H1 (cell line): ENCODE data around the gene TRIM32. TPM values are rescaled to one million over a fixed set of nuclear protein-coding genes. Genes with fewer than 3 reads are reported as not detected.

ENCODE experiments used
- CTCF ChIA-PET: fragments of 300-600 bp; sonication (Branson Sonifier 250); formaldehyde crosslinking; loops from one replicate; lab custom pipeline; 2021; ENCODE audit not compliant: partially characterized antibody; lab: Charles Lee
- POLR2A ChIA-PET: fragments of 300-600 bp; sonication (Branson Sonifier 250); formaldehyde crosslinking; loops from one replicate; lab custom pipeline; 2021; ENCODE audit warnings: inconsistent platforms; ENCODE audit not compliant: partially characterized antibody; lab: Charles Lee
- DNase-seq, 2 experiments: peaks; one replicate each; pipeline versions ENCODE4 v3.0.0 to v3.0.0-alpha.2; 2010 to 2022; ENCODE audit warnings: low spot score in 2 of 2, low read depth in 1 of 2, mixed read lengths in 1 of 2
- FAIRE-seq: peaks from 2 replicates; lab custom pipeline; 2011; peaks lifted over from hg19 to GRCh38; lab: Jason Lieb, UNC
- H2AFZ ChIP-seq: 2 replicates; pipeline ENCODE4 v1.8.1; 2012; ENCODE audit warnings: low read length, inconsistent platforms
- H2AK5ac ChIP-seq: 2 replicates; pipeline ENCODE4 v1.6.1; 2013; ENCODE audit warnings: low read depth, low read length
- H2BK120ac ChIP-seq: replicated peaks from 2 replicates; pipeline ENCODE3; 2013; ENCODE audit warnings: low read depth, low read length, inconsistent platforms
- H2BK12ac ChIP-seq: 2 replicates; pipeline ENCODE4 v1.6.1; 2013; ENCODE audit warnings: low read depth, low read length
- H2BK15ac ChIP-seq: 2 replicates; pipeline ENCODE4 v1.6.1; 2013; ENCODE audit warnings: low read length
- H2BK20ac ChIP-seq: 2 replicates; pipeline ENCODE4 v1.6.1; 2013; ENCODE audit warnings: low read length
- H2BK5ac ChIP-seq: 2 replicates; pipeline ENCODE4 v1.6.1; 2013; ENCODE audit warnings: low read depth, low read length
- H3K14ac ChIP-seq: 2 replicates; pipeline ENCODE4 v1.6.1; 2013; ENCODE audit warnings: inconsistent platforms; ENCODE audit not compliant: insufficient read length
- H3K18ac ChIP-seq: 2 replicates; pipeline ENCODE4 v1.6.1; 2013; ENCODE audit warnings: low read length; ENCODE audit errors: extremely low read depth
- H3K23ac ChIP-seq: 2 replicates; pipeline ENCODE4 v1.6.1; 2013; ENCODE audit warnings: inconsistent platforms; ENCODE audit not compliant: insufficient read length
- H3K23me2 ChIP-seq: 2 replicates; pipeline ENCODE4 v1.6.1; 2013; ENCODE audit warnings: low read depth, low read length
- H3K27ac ChIP-seq: 2 replicates; pipeline ENCODE4 v1.6.1; 2011; ENCODE audit warnings: low read depth, low read length, inconsistent platforms
- H3K27me3 ChIP-seq, 4 experiments: replicated peaks in 1 of 4; 1 replicate in 1 of 4; 2 replicates in 3 of 4; pipeline versions ENCODE4 v1.6.1 to v1.8.1; 2011 to 2013; ENCODE audit warnings: low read length in 3 of 4, mild to moderate bottlenecking in 3 of 4, inconsistent platforms in 2 of 4, mixed read lengths in 2 of 4, moderate library complexity in 1 of 4; ENCODE audit not compliant: control insufficient read depth in 3 of 4, insufficient read depth in 3 of 4; ENCODE audit errors: extremely low read depth in 1 of 4
- H3K36me3 ChIP-seq, 4 experiments: 2 replicates each; pipeline versions ENCODE4 v1.6.1 to v1.8.1; 2011 to 2013; ENCODE audit warnings: mild to moderate bottlenecking in 4 of 4, low read length in 3 of 4, moderate library complexity in 2 of 4, control low read depth in 1 of 4, inconsistent platforms in 1 of 4; ENCODE audit not compliant: insufficient read depth in 4 of 4, control insufficient read depth in 2 of 4
- H3K4ac ChIP-seq: replicated peaks from 2 replicates; pipeline ENCODE3; 2013; ENCODE audit warnings: low read length, low read depth, mixed read lengths, inconsistent platforms; ENCODE audit not compliant: insufficient read length
- H3K4me1 ChIP-seq, 4 experiments: replicated peaks in 1 of 4; 1 replicate in 1 of 4; 2 replicates in 3 of 4; pipeline versions ENCODE4 v1.6.1 to v1.8.1; 2011 to 2013; ENCODE audit warnings: low read length in 3 of 4, inconsistent platforms in 2 of 4, mixed read lengths in 1 of 4; ENCODE audit not compliant: insufficient read depth in 4 of 4, control insufficient read depth in 3 of 4
- H3K4me2 ChIP-seq, 2 experiments: 2 replicates each; pipeline versions ENCODE4 v1.6.1 to v1.8.1; 2011 to 2013; ENCODE audit warnings: low read depth in 2 of 2, low read length in 2 of 2, control low read depth in 1 of 2, inconsistent platforms in 1 of 2, mild to moderate bottlenecking in 1 of 2; ENCODE audit not compliant: insufficient read depth in 1 of 2
- H3K4me3 ChIP-seq, 4 experiments: fragments of 200-600, 300-600 bp in 1 of 4; sonication (generic), shearing (Covaris generic), sonication (Bioruptor Twin) in 1 of 4; 2 replicates each; pipeline versions ENCODE4 v1.5.1 to v1.8.1; 2011 to 2016; ENCODE audit warnings: low read length in 4 of 4, low read depth in 3 of 4, control low read depth in 2 of 4, inconsistent platforms in 2 of 4, mild to moderate bottlenecking in 2 of 4, mixed read lengths in 1 of 4, moderate library complexity in 1 of 4; ENCODE audit not compliant: insufficient read depth in 2 of 4; ENCODE audit errors: extremely low read depth in 1 of 4
- H3K56ac ChIP-seq: replicated peaks from 2 replicates; pipeline ENCODE3; 2013; ENCODE audit warnings: low read depth, mild to moderate bottlenecking, mixed read lengths, low read length, inconsistent platforms; ENCODE audit not compliant: insufficient read length
- H3K79me1 ChIP-seq: 2 replicates; pipeline ENCODE4 v1.6.1; 2013; ENCODE audit warnings: low read depth, low read length, control low read depth
- H3K79me2 ChIP-seq, 2 experiments: 2 replicates each; pipeline versions ENCODE4 v1.6.1 to v1.8.1; 2012 to 2013; ENCODE audit warnings: low read length in 2 of 2, mild to moderate bottlenecking in 2 of 2, inconsistent platforms in 1 of 2; ENCODE audit not compliant: insufficient read depth in 2 of 2, control insufficient read depth in 1 of 2
- H3K9ac ChIP-seq, 4 experiments: replicated peaks in 1 of 4; 1 replicate in 1 of 4; 2 replicates in 3 of 4; pipeline versions ENCODE4 v1.6.1 to v1.8.1; 2011 to 2013; ENCODE audit warnings: low read depth in 3 of 4, low read length in 3 of 4, control low read depth in 2 of 4, mild to moderate bottlenecking in 2 of 4, moderate library complexity in 2 of 4, inconsistent platforms in 1 of 4; ENCODE audit errors: extremely low read depth in 1 of 4
- H3K9me3 ChIP-seq, 2 experiments: 2 replicates each; pipeline versions ENCODE4 v1.6.1 to v1.8.1; 2012 to 2013; ENCODE audit warnings: mild to moderate bottlenecking in 2 of 2, moderate library complexity in 2 of 2, control low read depth in 1 of 2, inconsistent platforms in 1 of 2, low read depth in 1 of 2, low read length in 1 of 2, mixed read lengths in 1 of 2; ENCODE audit not compliant: insufficient read depth in 2 of 2
- H4K20me1 ChIP-seq, 2 experiments: replicated peaks in 1 of 2; 2 replicates each; pipeline versions ENCODE3 to v1.8.1; 2011 to 2013; ENCODE audit warnings: inconsistent platforms in 2 of 2, low read length in 2 of 2, mild to moderate bottlenecking in 1 of 2; ENCODE audit not compliant: insufficient read depth in 2 of 2, control insufficient read depth in 1 of 2
- H4K5ac ChIP-seq: 2 replicates; pipeline ENCODE4 v1.6.1; 2013; ENCODE audit warnings: low read length, low read depth, mixed read lengths, inconsistent platforms; ENCODE audit not compliant: insufficient read length
- H4K8ac ChIP-seq: 2 replicates; pipeline ENCODE4 v1.8.0; 2013; ENCODE audit warnings: mild to moderate bottlenecking, moderate library complexity, low read length, inconsistent platforms; ENCODE audit not compliant: insufficient read depth; ENCODE audit errors: extremely low read depth
- H4K91ac ChIP-seq: replicated peaks from 2 replicates; pipeline ENCODE3; 2013; ENCODE audit warnings: low read length, mixed read lengths, inconsistent platforms; ENCODE audit not compliant: insufficient read length
- SUZ12 ChIP-seq: fragments of 200-600 bp; sonication (generic); IDR thresholded peaks from 2 replicates; pipeline ENCODE4 v1.6.1; 2012; ENCODE audit warnings: mild to moderate bottlenecking, inconsistent platforms, low read length, moderate library complexity, mixed read lengths
- TBP ChIP-seq: IDR thresholded peaks from 2 replicates; pipeline ENCODE4 v1.6.1; 2011; ENCODE audit warnings: low read depth, low read length, improper control_type of control experiment
- WGBS, 2 experiments: shearing (Covaris generic) in 1 of 2; methylation state at CpG; one replicate each; pipeline versions ENCODE4 v1.1.6 to v1.1.7; 2013 to 2015; ENCODE audit warnings: low lambda C conversion rate in 2 of 2, mixed read lengths in 2 of 2, inconsistent platforms in 1 of 2, low coverage in 1 of 2, missing lambda C conversion rate in 1 of 2; ENCODE audit not compliant: insufficient replicate concordance in 2 of 2, insufficient coverage in 1 of 2, insufficient read length in 1 of 2; ENCODE audit errors: extremely low coverage in 1 of 2, missing lambda C conversion rate in 1 of 2; 5-methylcytosine and 5-hydroxymethylcytosine counted together
- polyA plus RNA-seq, 7 experiments: library from polyadenylated mRNA; depleted of rRNA in 3 of 7; stranded (reverse) in 5 of 7; unstranded in 2 of 7; fragments of >200 nt in 5 of 7; fragments of 200-250 nt in 2 of 7; gene quantifications; 1 replicate in 5 of 7; 2 replicates in 1 of 7; 4 replicates in 1 of 7; pipeline versions ENCODE4 v1.2.1 to v1.2.3, GENCODE V29; 2011 to 2013; ENCODE audit warnings: missing spikeins in 2 of 7, mixed read lengths in 2 of 7
- total RNA-seq: library from RNA; stranded (reverse); fragmentation: NEBNext Ultra II Directional; extraction: Animal tissue kit (Norgen Biotek cat#: 25700); gene quantifications from 2 replicates; pipeline ENCODE4 v1.2.1, GENCODE V29; 2021
- TF ChIP-seq, protein P1 (sequence below): IDR thresholded peaks from 2 replicates; pipeline ENCODE4 v1.6.1; 2011; ENCODE audit warnings: low read depth, mild to moderate bottlenecking, low read length; ENCODE audit not compliant: insufficient read depth

Gene TRIM32
- total and polyA plus RNA-seq, 2 of the 8 experiments (the other 6 are each of a cell fraction or from before 2014, with no cell fraction given): 10.5 to 17.3 TPM

GRCh38 chr9:116717150-116717549, 30.0 kb downstream of the TRIM32 start:
- H2BK5ac ChIP-seq: no peak overlapping the region
- CTCF ChIA-PET: no interaction called here
- no peak for FAIRE-seq

More at GRCh38 chr9:116717150-116717549, 30.0 kb downstream of the TRIM32 start:
- no peak overlapping the region for H3K4me2 ChIP-seq
- H3K4me1 ChIP-seq: peaks cover 0 to 9% (median 2%) of the 10 kb centered on the region in 4 experiments; a peak in 2 of 7 replicates
- no peaks in the 10 kb centered on the region for H3K23me2 ChIP-seq
- H2AFZ ChIP-seq: no peak overlapping the region
- H2BK20ac ChIP-seq: no peak overlapping the region
- H3K27ac ChIP-seq: no peak overlapping the region
- no peak overlapping the region for H3K4ac ChIP-seq
- no peaks in the 10 kb centered on the region for H3K27me3 ChIP-seq
- no peak overlapping the region for H2BK15ac ChIP-seq
- H3K9ac ChIP-seq: no peak overlapping the region
- H3K18ac ChIP-seq: no peak overlapping the region
- DNase-seq: no peak
- no peak overlapping the region for H3K56ac ChIP-seq
- H3K23ac ChIP-seq: no peak overlapping the region
- H2AK5ac ChIP-seq: no peak overlapping the region
- no peaks in the 10 kb centered on the region for H3K36me3 ChIP-seq
- H2BK120ac ChIP-seq: no peak overlapping the region
- no peak overlapping the region for H4K5ac ChIP-seq
- H3K4me3 ChIP-seq: no peak overlapping the region
- no peaks in the 10 kb centered on the region for H4K20me1 ChIP-seq
- POLR2A ChIA-PET: interaction anchor here (1.0 kb wide), 1 partner anchor 30 kb away, joined by 3 read pairs; the partner anchor contains the start of gene TRIM32
- H3K79me2 ChIP-seq: no peaks in the 10 kb centered on the region
- no peak overlapping the region for H3K14ac ChIP-seq
- H3K79me1 ChIP-seq: no peaks in the 10 kb centered on the region
- no peaks in the 10 kb centered on the region for H3K9me3 ChIP-seq
- TF ChIP-seq TBP (no peak), SUZ12 (no peak)
- TF ChIP-seq, protein P1, sequence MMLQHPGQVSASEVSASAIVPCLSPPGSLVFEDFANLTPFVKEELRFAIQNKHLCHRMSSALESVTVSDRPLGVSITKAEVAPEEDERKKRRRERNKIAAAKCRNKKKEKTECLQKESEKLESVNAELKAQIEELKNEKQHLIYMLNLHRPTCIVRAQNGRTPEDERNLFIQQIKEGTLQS: no peak
- H2BK12ac ChIP-seq: no peak overlapping the region
- H4K8ac ChIP-seq: no peak overlapping the region
- WGBS, 2 experiments: 77% methylated on average over 7 of the region's 7 CpGs; no CpG with 5 or more reads in 1 of the 2 experiments
- no peak overlapping the region for H4K91ac ChIP-seq
